ENCODE measurements around the gene SH3RF3.

DNA sequence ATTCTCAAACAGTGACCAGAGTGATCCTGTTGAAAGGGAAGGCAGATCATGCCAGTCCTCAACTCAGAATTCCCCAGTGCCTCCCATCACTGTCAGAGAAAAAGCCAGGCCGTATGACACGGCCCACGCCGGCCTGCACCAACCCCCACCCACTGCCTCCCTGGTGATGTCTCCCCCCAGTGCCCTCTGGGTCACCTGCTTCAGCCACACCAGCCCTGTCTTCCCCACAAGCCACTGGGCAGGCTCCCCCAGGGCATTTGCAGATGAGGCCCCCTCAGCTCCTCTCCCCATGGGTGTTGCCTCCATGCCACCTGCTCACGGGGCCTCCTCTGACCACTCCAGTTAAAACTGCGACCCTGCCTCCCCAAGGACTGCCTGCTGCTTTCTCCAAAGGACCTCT is 169.8 kb downstream of the SH3RF3 start:
- no peak for TF ChIP-seq SRSF9 (IDR thresholded peaks at IDR 0.05; ENCODE audit: borderline replicate concordance, low read depth, low read length)
- no peak for TF ChIP-seq GABPA (tag; conservative IDR thresholded peaks at IDR 0.05; ENCODE audit: low read depth)
